D721Med (cell line): ENCODE results near the gene RPLP2.

Experiments used
- DNase-seq: peaks from one replicate; pipeline ENCODE4 v3.0.0; 2011; ENCODE audit warnings: low spot score; ENCODE audit not compliant: insufficient read length
- FAIRE-seq: peaks from 2 replicates; lab custom pipeline; 2011; peaks lifted over from hg19 to GRCh38; lab: Jason Lieb, UNC
- TF ChIP-seq, protein P1 (sequence below): IDR thresholded peaks from 2 replicates; pipeline ENCODE4 v1.5.1; 2012; ENCODE audit warnings: mild to moderate bottlenecking, control low read depth; ENCODE audit not compliant: insufficient read depth; ENCODE audit errors: missing control alignments

RPLP2 gene

DNA sequence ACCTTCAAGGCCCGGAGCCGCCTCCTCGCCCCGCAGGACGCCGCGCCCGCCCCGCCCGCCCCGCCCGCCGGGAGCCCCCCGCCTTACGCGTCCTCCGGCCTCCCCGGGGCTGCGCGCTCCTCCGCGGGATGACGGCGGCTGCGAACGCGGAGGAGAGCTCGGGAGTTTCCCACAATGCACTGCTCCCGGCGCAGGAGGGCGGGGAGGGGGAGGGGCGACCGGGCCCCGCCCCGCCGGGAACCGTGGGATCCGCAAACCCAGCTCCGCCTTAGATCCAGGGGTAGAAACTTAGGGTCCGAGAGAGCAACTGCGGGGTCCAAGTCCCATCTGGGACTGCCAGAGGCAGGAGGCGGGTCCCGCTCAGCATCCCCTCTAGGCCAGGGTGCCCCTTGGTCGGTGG is 19.8 kb upstream of the RPLP2 start, which contains the start of gene CEND1:
Gene CEND1 (minus strand): TSS at position 148 of the 400 bp plus-strand sequence. CDS start 1,514 bp downstream, outside the sequence.
- FAIRE-seq (no peak), DNase-seq (peak; percentile 48)
- TF ChIP-seq, protein P1, sequence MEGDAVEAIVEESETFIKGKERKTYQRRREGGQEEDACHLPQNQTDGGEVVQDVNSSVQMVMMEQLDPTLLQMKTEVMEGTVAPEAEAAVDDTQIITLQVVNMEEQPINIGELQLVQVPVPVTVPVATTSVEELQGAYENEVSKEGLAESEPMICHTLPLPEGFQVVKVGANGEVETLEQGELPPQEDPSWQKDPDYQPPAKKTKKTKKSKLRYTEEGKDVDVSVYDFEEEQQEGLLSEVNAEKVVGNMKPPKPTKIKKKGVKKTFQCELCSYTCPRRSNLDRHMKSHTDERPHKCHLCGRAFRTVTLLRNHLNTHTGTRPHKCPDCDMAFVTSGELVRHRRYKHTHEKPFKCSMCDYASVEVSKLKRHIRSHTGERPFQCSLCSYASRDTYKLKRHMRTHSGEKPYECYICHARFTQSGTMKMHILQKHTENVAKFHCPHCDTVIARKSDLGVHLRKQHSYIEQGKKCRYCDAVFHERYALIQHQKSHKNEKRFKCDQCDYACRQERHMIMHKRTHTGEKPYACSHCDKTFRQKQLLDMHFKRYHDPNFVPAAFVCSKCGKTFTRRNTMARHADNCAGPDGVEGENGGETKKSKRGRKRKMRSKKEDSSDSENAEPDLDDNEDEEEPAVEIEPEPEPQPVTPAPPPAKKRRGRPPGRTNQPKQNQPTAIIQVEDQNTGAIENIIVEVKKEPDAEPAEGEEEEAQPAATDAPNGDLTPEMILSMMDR: no peak

DNA sequence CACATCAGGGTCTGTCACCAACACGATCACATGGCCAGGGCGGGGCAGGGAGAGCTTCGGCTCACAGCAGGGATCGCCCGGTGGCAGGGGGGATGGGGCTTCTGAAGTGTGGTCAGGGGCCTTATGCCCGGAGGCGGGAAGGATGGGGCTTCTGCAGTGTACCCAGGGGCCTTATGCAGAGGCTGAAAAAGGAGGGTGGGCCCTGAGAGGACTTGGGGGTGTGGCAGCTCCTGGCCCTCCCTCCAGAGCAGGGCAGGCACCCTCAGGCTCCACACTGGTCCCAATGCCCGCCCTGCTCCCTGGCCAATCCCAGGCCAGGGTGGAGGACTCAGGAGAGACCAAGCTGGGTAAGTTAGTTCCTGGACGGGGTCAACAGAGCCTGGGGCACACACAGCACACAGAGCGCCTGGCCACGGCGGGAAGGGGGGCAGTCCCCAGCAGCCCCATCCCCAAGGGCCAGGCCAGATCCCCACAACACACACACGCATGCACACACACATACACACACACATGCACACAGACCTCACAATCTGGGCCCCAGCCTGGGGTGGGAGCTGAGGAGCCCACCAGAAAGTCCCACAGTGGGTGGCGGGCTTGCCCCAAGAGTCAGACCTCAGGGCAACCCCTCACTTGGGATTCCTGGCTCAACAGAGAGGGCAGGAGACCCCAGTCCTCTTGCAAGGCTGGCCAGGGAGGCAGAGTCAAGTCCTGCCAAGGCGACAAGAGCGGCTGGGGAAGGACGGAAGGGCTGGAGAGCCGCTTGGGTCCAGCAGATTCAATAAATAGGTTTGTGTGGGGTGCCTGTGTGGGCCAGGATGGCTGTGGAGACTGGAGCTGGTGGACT is 18.8 kb upstream of the RPLP2 start:
- no peak for DNase-seq
- no peak for FAIRE-seq
- TF ChIP-seq, protein P1: no peak

DNA sequence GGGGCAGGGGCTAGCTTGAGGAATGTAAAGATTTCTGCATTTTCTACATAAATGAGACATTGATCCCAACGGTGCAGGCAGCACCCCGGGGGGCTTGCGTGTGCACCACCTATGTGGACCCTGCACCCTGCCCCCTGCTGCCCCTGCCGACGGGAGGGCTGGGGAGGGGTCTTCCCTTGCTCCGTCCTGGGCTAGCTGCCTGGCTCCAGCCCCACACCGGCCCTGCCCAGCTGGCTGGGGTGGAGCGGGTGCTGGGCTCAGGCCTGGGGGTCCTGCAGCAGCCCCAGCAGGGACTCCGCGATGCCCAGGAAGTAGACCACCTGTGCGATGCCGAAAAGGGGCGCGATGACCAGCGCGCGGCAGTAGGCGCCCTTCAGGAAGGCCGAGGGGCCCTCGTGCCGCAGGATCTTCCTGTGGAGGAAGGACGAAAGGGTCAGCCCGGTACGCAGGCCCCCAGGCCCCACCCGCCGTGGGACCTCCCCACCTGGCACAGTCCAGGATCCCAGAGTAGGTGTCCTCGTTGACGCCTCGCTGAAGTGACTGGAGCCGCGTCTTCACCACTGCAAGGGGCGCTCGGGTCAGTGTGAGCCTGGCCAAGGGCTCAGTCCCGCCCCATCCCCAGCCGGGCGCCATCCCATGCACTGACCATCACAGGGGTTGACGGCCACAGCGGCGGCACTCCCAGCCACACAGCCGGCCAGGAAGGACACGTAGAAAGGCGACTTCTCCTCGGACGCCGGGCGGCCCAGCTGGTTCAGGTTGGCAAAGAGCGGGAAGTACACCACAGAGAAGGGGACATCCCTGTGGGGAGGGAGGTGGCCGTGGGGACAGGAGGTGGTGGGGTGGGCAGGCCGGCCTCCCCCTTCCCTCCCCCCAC is 17.9 kb upstream of the RPLP2 start:
- FAIRE-seq: no peak
- TF ChIP-seq, protein P1: no peak
- no peak for DNase-seq

DNA sequence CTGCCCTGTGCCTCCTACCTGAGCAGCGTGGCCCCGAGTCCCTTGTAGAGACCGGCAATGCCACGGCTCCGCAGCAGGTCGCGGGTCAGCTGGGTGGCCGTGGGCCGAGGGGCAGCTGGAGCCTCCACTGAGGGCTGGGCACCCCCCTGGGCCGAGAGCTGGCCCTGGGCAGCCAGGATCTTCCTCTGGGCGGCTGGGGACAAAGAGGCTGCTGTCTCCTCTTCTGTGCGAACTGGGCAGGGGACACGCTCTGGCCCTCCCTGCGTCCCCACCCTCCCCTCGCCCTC is 17.3 kb upstream of the RPLP2 start:
- TF ChIP-seq, protein P1: no peak
- FAIRE-seq (no peak), DNase-seq (no peak)

DNA sequence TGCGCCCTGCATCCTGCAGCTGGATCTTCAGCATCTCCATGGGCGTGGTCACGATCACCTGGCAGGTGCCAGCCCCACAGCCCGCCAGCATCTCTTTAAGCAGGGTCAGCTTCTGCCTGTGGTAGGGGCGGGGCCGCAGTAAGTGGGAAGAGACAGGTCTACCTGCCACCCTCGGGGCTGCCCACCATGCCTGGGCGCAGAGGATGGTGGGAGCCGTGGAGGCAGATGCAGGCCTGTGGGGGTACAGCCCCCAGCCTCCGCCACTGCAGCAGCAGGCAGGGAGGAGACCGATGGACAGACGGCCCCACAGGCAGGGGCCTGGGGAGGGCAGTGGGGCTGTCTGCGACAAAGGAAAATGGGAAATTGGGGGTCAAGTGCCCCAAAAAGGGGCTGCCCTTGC is 16.9 kb upstream of the RPLP2 start:
- FAIRE-seq (no peak), DNase-seq (no peak)
- TF ChIP-seq, protein P1: no peak

DNA sequence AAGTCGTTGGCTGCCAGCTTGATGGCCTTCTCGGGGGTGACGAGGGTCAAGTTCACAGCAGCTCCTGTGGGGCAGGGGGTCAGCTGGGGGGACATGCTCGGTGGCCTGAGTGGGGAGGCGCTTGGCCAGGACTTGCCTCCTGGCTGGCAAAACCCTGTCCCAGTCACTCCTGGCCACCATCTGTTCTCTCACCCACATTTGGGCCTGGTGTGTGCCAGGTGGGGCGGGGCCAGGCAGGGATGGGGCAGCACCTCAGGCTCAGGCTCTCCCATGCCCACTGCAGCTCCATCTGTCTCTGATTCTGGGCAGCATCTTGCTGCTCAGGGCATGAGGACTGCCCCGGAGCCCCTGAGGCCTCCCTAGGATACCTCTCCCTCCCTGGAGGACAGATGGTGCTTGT is 16.2 kb upstream of the RPLP2 start:
- no peak for DNase-seq
- FAIRE-seq: no peak
- TF ChIP-seq, protein P1: no peak
